HG02571 (cell line): ENCODE results near the gene TMEM120B.
"Not testable (repeated sequence)": the region's sequence is repeated elsewhere in the genome, so short reads cannot be mapped to it uniquely, and the experiment has no call there.

Source experiments
- ATAC-seq: cut with Tn5 transposase; IDR thresholded peaks from one replicate; pipeline ENCODE4 v1.9.1; 2021; ENCODE audit warnings: mild to moderate bottlenecking, moderate library complexity; ENCODE audit not compliant: unreplicated experiment

Gene TMEM120B

DNA sequence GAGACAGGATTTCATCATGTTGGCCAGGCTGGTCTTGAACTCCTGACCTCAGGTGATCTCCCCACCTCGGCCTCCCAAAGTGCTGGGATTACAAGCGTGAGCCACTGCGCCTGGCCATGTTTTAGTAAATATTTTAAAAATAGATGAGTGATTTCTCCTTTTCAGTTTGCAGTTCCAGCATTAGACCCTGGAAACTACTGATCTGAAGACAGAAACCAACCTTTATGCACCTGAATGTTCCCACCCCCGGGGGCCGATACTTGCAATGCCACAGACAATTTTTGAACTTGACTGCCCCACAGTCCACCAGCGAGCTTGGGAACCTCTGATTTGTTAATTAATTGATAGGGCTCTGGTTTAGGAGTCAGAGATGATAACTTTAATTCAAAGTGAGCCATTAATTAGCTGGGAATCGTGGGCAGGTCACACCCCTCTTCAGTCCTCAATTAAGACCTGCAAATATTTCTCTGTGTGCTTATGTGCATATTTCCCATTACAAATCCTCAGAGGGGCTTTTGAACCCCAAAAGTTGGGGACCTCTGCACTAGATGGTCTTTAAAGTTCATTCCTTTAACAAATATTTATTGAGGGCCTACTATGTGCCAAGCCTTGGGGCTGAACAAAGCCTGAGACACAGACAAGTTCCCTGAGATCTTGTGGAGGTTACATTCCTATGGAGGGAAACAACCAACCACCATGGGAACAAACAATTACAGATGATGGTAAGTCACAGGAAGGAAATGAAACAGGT is 4.1 kb upstream of the TMEM120B start:
- no peak for ATAC-seq

DNA sequence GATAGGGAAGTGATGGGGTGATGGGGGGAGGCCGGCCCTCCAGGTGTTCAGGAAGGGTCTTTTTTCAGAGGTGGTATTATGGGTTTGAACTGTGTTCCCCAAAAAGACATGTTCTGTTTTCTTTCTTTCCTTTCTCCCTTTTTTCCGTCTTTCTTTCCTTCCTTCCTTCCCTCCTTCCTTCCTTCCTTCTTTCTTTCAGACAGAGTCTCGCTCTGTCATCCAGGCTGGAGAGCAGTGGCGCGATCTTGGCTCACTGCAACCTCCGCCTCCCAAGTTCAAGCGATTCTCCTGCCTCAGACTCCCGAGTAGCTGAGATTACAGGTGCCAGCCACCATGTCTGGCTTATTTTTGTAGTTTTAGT is 3.5 kb upstream of the TMEM120B start:
- ATAC-seq, result not testable (repeated sequence)

DNA sequence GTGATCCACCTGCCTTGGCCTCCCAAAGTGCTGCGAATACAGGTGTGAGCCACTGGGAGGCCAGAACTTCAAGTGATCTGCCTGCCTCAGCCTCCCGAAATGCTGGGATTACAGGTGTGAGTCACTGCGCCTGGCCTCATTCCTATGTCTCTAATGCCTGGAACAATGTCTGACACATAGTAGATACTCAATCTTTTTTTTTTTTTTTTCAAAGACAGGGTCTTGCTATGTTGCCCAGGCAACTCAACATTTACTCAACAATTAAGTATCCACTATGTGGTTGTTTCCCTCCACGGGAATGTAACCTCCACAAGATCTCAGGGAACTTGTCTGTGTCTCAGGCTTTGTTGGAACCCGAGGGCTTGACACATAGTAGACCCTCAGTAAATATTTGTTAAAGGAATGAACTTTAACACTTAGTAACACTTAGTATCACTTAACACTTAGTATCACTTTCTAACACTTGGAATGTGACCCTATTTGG is 3.0 kb upstream of the TMEM120B start:
- ATAC-seq, result no peak

DNA sequence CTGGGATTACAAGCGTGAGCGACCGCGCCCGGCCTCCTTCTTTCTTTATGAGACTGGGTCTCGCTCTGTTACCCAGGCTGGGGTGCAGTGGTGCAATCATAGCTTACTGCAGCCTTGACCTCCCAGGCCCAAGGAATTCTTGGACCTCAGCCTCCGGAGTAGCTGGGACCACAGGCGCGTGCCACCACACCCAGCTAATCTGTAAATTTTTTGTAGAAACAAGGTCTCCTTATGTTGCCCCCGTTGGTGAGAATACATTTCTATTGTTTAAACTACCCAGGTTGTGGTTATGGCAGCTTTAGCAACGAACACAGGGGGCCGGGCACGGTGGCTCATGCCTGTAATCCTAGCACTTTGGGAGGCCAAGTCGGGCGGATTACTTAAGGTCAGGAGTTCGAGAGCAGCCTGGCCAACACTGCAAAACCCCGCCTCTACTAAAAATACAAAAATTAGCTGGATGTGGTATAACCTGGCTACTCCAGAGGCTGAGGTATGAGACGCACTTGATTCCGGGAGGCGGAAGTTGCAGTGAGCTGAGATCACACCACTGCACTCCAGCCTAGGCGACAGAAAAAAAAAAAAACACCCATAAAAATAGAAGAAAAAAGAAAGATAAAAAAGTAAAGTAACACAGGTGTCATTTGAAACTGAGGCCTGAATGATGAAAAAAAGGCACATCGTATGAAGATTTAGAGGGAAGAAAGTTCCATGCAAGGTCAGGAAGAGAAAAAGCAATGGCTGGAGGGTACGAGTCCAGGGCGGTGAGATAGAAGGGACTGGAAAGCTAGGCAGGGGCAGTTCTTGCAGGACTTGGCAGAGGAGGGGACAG is 977 bp upstream of the TMEM120B start:
- ATAC-seq, result no peak

DNA sequence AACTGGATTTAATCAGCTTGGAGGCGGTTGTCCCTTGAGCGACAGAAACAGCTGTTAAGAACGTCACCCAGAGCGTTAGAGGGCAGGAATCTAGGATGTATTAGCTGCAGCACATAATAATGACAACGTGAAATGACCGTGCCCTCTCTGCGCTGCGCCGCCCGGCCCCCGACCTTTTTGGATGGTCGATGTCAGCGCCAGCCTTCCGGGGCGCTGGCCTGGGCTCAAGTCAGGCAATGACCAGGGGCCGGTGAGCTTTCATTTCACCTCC is 427 bp upstream of the TMEM120B start:
- ATAC-seq, result peak; percentile 27

DNA sequence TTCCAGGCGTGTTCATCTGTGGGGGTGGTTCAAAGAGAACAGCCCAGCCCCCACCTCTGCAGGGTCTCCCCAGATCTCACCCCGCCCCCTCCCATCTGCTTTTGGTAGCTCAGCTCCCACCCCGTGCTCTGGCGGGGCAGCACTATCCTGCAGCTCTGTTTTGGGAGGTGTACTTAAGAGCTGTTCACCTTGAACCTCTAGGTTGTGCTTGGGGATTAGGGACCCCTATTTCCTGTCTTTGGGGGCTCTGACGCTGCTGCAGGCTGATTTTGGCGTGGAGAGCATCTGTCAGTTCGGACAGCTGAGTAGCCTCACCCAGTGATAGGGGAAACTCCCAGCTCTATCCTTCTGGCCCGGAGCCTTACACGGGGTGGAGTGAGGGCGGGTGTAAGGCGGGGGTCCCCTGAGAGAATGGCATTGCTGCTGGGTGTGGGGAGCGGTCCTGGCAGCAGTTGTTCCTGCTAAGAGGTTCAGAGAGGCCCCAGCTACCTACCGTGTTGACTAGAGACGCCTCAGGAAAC is 765 bp downstream of the TMEM120B start:
- no peak for ATAC-seq

DNA sequence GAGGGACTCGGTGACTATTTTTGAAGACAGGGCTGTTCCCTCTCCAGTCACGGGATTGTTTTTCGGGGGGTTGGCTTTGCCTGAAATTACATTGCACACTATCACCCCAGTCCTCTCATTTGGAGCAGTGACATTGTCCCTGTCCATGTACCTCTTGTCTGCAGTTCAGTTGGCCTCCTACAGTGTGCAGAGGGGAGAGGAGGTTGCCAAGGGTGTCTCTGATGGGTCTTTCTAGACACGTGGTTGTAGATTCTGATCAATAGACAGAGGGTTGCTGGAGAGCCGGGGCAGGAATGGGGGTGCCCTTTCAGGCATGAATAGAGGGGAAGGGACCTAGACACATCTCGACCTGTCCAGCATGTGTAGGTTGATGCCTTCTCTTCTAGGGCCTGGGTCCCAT is 1.2 kb downstream of the TMEM120B start:
- no peak for ATAC-seq

DNA sequence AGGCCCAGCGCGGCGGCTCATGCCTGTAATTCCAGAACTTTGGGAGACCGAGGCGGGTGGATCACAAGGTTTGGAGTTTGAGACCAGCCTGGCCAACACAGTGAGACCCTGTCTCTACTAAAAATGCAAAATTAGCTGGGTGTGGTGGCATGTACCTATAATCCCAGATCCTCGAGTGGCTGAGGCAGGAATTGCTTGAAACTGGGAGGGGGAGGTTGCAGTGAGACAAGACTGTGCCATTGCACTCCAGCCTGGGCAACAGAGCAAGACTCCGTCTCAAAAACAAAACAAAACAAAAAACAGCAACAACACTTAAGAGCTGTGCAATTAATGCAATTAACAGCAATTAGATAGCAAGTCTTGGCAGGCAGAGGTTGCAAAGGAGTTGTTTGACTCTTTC is 2.5 kb downstream of the TMEM120B start:
- not testable (repeated sequence) for ATAC-seq

DNA sequence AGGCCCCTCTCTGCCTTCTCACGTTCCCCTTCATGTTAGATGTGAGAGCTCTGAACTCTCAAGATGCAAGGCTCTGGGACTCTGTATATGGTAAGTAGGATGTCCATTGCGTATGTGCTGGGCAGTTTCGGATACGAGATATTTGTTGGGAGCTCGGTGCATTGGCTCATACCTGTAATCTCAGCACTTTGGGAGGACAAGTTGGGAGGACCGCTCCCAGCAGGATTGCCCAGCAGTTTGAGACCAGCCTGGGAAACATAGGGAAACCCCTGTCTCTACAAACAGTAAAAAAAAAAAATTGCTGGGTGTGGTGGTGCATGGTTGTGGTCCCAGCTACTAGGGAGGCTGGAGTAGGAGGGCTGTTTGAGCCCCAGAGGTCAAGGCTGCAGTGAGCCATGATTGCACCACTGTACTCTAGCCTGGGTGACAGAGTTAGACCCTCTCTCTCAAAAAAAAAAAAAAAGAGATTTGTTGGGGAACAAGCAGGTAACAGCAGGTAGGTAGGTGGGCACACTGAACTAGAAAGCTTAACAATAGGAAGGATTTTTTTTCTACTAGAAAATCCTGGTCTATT is 3.4 kb downstream of the TMEM120B start:
- ATAC-seq, result no peak

DNA sequence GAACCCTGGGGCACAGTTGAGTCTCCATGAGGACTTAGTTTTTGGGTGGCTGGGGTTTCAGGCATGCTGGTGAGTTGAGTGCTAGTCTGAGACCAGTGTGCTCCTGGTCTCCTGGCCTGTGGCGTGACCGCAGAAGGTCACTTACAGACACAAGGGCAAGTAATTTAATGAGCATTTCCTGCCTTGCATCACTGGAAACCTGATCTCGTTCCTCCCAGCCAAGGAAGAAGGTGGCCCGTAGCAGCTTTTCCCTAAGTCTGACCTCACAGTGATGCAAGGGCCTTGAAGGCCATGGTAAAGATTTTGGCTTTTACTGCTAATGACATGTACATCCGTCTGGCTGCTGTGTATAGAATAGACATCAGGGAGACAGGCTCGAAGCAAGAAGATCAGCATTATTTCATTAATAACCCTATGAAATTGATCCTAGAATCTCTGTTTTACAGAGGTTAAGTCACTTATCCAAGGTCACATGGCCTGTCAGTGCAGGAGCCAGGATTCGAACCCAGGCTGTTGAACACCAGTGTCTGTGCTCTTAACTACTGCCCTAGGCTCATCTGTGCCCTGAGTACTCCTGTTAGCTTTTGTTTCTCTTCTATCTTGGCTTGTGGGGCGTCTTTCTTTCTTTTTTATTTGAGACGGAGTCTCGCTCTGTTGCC is 4.6 kb downstream of the TMEM120B start:
- ATAC-seq, result no peak

DNA sequence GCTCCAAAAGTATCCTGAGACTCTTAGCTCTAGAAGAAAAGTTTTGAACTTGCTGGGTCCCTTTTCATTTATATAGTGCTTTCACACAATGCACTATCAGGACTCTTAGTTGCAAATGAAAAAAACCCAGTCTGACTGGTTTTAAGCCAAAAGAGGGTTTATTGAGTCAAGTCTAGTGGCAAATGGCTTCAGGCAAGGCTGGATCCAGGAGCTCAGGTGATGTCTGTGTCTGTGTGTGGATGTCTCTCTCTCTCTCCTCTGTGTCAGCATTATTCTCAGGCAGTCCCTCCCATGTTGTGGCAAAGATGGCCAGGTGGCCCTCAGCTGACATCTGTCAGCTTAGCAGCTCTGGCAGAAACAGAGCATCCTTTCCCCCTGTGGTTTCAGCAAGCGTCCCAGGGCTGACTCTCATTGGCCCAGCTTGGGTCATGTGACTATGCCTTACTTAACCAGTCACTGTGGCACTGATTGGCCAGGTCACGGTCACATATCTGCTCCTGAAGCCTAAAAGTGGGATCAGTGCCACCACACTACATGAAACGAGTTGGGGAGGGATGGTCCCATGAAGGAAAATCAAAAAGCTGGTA is 6.2 kb downstream of the TMEM120B start:
- no peak for ATAC-seq

DNA sequence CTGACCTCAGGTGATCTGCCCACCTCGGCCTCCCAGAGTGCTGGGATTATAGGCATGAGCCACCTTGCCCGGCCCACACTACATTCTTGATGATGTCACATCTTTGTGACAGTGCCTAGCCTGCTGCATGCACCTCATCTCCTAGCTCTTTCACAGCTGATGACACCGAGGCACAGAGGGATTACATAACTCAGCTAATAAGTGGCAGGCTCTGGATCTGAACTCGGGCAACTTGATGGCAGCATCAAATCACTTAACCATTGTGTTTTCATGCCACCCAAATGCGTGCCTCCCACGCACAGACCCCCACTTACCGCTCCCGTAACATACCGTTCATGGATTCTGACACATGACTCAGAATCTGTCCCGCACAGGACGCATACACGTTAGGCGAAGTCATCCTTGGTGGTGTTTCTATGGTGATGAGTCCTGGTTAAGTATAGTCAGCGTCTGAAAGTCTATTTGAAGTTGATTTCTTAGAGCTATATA is 7.4 kb downstream of the TMEM120B start:
- no peak for ATAC-seq

DNA sequence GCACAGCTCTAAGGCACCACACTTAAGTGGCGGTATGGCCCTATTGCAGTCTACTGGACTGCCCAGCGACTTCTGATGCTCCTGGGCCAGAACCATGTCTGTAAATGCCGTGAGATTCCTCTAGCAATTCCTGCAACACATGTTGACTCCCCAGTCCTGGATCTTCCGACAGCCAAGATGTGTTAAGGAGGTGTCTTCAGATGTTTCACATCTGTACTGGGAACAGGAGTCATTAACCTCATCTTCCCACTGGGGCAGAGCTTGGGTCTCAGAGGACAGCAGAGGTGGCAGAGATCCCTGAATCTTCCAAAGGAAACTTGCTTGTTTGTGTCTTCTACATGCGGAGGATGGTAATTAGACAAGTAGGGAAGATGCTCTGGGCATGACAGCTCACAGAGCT is 8.2 kb downstream of the TMEM120B start:
- ATAC-seq, result no peak

DNA sequence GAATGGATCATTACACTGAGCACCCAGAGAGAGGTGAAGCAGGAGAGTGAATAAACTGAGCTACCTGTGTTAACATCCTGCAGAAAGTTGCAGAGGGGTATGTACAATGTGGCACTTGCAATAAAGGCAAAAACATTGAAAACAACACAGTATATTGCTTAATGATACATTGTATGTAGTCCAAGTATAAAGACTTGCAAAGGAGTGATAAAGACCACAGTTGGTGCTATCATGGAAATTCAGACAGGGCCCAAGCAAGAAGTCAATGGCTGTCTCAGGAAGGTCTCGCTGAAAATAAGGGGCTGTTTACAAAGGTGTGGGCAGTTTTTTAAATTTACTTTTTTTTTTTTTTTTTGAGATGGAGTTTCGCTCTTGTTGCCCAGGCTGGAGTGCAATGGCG is 10.0 kb downstream of the TMEM120B start:
- ATAC-seq, result no peak

DNA sequence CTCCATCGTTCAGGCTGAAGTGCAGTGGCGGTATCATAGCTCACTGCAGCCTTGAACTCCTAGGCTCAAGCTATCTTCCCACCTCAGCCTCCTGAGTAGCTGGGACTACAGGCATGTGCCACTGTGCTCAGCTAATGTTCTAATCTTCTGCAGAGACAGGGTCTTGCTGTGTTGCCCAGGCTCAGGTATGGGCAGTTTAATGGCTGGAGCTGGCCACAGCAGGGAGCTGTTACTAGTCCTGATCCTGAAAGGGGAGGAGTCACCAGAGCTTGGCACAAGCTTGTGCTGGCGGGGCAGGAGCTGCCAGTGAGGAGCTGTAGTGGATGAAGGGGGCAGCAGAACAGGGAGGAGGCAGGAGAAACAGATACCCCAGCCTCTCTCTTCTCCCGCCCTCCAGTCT is 10.6 kb downstream of the TMEM120B start:
- ATAC-seq, result no peak

DNA sequence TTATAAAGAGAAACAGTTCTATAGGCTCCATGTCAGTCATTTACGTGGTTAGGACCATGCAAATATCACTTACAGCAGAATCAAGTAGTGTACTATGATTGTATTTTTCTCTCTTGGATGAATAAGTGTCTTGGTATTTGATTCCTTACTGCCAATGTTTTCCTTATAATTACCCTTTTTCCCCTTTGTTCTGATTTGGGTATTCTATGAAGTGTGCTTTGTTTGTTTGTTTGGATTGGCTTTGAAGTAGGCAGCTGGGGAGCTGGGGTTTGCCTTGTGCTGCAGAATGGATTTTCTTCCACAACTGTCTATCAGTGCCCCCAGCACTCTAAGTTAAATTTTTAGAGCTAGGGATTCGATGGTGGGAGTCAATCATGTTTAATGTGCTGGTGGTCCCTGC is 12.4 kb downstream of the TMEM120B start:
- no peak for ATAC-seq

DNA sequence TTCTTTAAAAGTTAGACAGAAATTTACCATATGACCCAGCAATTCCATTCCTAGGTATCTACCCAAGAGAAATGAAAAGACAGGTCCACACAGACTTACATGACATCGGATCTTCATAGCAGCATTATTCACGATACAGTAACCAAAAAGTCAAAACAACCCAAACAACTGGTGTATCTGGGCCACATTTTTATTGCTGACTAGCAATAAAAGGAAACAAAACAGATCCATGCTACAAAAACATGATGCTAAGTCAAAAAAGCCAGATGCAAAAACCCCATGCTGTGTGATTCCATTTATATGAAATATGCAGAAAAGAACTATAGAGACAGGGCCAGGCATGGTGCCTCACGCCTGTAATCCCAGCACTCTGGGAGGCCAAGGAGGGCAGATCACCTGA is 12.9 kb downstream of the TMEM120B start:
- ATAC-seq, result no peak

DNA sequence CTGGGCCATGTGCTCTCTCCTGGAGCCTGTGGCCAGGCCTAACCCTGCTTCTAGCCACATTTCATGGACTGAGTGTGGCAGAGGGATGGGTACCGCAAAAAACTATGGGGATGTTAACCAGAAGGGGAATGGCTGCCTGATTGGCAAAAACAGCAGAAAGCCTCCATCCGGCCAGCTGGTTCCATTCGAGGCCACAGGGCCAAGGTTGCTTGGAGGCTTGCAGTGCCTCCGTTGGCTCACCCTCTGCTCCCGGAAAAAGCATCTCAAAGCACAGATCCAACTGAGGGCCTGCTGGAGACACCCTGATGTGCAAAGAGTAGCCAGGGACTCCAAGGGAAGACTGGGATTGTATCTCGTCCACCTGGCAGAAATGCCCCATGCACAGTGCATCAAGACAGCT is 16.5 kb downstream of the TMEM120B start:
- ATAC-seq, result no peak

DNA sequence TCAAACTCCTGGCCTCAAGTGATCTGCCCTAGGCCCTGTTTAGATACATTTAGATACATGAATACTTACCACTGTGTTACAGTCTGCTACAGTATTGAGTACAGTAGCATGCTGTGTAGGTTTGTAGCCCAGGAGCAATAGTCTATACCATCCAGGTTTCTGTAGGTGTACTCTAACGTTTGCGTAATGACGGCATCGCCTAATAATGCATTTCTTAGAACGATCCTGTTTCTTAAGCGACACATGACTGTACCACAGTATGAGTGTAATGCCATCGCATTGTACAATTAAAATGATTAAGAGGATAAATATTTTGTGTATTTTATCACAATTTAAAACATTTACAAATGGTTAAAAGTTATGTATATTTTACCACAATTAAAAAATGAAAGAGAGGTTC is 18.9 kb downstream of the TMEM120B start:
- no peak for ATAC-seq

DNA sequence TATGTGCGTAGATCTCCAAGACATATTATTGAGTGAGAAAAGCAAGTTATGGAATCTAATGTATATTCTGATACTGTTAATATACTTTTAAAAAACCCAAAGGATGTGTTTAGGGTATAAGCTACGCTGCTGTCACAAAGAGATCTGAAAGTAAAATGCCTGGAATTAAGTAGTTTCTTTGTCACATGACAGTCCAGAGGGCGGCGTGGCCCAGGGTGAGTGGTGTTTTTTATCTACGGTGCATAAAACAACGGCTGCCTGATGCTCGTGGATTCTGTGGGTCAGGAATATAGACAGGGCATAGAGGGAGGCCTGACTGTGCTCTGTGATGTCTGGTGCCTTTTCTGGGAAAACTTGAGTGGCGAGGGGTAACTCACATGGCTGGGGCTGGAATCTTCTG is 21.3 kb downstream of the TMEM120B start:
- ATAC-seq, result no peak

DNA sequence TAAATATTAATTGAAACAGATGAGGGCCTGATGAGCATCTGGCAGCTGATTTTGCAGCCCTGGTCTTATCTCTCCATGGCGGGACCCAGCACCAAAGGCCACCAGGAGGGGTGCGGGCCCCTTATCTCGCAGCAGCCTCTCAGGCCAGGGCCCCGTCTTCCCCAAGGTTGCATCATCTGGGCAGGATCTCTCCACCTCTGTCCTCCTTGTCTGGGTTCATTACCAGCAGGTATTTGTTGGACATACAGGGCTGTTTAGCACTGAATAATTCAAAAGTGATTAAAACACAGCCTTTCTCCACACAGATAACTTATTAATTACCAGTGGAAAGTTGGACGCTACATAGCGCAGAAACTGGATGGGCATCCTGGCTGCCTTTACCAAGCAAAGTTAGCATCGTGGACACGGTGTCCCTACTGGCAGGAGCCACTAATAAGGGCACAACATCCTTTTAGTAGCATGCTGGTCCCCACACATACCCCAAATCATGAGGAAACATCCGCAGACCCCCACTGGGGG is 25.8 kb downstream of the TMEM120B start:
- ATAC-seq, result no peak
